Measurements from ENCODE around the gene STUB1. TPM values are rescaled to one million over a fixed set of nuclear protein-coding genes. Genes with fewer than 3 reads are reported as not detected.
"Not testable (repeated sequence)": the region's sequence is repeated elsewhere in the genome, so short reads cannot be mapped to it uniquely, and the experiment has no call there.

STUB1 gene
- total and polyA plus RNA-seq, 2 donors: 29.4 to 132 TPM

DNA sequence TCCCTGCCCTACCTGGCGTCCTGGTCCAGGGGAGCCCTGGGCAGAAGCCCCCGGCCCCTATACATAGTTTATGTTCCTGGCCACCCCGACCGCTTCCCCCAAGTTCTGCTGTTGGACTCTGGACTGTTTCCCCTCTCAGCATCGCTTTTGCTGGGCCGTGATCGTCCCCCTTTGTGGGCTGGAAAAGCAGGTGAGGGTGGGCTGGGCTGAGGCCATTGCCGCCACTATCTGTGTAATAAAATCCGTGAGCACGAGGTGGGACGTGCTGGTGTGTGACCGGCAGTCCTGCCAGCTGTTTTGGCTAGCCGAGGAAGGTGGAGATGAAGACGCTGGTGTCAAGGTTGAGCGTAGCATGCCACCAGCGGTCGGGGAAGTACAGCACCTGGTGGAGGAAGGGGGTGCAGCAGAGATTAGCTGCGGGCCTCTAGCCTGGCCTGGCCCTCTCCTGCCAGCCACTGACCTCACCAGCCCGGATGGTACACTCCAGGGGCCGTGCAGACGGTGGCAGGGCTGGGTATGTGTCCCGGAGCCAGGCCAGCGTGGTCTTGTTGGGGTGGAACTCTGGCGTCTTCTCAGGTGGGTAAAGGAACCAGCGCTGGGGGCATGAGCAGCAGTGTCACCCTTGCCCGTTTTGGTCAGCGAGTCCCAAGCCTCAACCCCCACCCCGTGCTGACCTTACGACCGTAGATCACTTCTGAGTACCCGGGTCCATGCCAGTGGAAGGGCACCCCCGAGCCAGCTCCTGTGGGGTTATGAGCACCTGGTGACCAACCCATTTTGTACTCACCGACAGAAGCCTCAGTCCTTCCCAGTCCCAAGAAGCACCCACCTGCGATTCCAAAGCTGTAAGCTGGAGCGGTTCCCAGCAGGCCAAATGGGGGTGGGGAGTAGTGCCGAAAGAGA is 2.5 kb downstream of the STUB1 start:
- Histone ChIP-seq H3K4me3 (ENCODE audit: low read depth, low read length) (no peak overlapping the region), H3K27ac (ENCODE audit: low read depth) (no peak overlapping the region), H3K4me1 (ENCODE audit: insufficient read depth) (peaks cover 2% of the 10 kb centered on the region), H3K36me3 (ENCODE audit: insufficient read depth) (peaks cover 4% of the 10 kb centered on the region)
- 83% methylated on average over 36 of the region's 36 CpGs for WGBS
- no peak for DNase-seq (ENCODE audit: extremely low spot score)

DNA sequence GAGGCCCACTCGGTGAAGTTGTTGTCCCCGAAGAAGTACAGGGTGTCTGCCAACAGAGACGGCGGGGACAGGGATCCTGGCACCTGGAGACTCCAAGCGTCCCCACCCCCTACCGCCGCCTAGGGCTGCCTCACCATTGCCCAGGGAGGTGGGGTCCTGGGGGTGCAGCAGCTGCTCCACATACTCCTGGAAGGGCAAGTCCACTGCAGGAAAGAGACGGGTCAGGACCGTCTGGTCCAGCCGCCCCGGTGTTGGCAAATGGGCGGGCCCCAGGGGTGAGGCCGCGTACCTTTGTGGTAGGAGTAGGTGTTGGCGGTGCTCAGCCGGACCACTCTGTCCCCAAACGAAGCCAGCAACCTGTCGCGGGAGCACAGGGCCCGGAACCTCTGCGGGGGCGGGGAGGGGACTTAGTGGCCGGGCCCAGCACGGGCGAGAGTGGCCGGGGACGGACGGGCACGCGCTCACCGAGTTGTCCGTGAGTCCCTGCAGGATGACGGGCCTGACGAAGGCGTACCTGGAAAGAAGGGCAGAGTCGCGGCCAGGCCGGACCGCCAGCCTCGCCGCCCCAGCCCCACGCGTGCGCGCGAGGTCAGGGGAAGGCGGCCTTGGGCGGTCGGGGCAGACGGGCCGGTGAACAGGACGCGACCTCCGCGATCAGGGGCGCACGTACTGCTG is 3.3 kb downstream of the STUB1 start:
- 13% methylated on average over 57 of the region's 57 CpGs for WGBS
- Histone ChIP-seq H3K36me3 (ENCODE audit: insufficient read depth) (peaks cover 4% of the 10 kb centered on the region), H3K4me1 (ENCODE audit: insufficient read depth) (peaks cover 2% of the 10 kb centered on the region), H3K27ac (ENCODE audit: low read depth) (no peak overlapping the region), H3K4me3 (ENCODE audit: low read depth, low read length) (peak overlapping the region; percentile 71)
- no peak for DNase-seq (ENCODE audit: extremely low spot score)

DNA sequence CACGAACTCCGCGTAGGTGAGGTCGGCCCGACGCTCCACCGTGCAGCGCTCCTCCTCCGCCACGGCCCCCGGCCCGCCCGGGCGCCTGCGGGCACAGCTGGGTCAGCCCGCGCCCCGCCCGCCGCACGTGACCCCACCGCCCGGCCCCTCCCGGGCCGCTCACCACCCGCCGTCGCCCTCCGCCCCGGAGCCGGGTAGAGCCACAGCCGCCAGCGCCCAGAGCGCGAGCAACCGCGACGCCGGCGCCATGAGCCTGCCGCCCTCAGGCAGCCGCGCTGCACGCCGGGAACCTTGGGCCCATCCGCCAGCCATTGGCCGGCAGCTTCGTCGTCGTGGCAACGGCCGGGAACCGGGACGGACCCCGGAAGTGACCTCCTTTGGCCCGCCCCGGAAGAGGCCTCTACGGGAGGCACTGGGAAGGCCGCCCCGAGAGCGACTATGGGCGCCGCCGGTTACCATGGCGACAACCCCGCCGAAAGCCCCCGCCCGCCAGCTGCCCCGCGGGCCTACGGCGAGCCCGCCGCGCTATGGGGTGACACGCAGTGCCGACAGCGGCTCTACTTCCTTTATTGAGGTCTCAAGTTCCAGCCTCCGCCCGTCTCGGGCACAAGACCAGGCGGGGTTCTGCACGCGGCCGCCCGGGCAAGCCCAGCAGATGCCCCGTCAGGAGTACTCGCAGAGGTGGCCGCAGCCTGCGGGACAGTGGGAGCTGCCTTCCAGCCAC is 4.0 kb downstream of the STUB1 start, which contains the start of gene JMJD8:
Gene JMJD8, minus strand, starts transcription at position 264 of the 724 bp plus-strand sequence. Its CDS starts 15 bp downstream, at position 249.
- DNase-seq (ENCODE audit: extremely low spot score): peak; percentile 87
- 2% methylated on average over 91 of the region's 91 CpGs for WGBS
- peaks cover 2% of the 10 kb centered on the region for H3K4me1 ChIP-seq (ENCODE audit: insufficient read depth)

DNA sequence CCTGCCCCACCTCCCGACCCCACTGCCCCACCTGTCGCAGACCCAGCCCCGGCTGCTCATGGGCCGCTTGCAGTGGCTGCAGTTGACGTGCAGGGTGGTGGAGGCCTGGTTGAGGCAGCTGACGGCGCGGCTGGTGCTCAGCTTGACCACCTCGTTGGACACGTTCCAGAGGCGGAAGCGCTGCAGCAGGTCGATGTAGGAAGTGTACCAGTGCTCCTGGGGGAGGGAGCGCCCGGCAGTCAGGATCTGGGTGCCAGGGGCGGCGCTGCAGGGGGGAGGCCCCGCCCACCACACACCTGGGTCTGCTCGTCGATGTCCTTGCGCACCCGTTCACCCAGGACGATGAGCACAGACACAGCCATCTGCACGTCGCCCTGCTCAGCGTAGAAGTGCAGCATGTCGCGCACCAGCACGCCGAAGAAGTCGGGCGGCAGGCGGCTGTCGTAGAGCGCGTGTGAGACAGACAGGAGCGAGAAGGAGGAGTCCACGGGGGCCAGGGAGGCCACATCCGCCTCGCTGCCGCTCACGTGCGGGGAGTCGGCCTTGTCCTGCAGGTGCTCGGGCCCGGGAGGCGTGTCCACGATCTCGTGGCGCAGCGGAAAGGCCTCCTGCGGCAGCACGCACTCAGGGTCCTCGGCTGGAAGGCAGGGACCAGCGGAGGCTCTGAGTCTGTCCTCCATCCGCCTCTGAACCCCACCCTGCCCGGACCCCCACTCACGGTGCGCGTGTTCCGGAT is 4.9 kb downstream of the STUB1 start:
- Histone ChIP-seq H3K4me1 (ENCODE audit: insufficient read depth) (peaks cover 2% of the 10 kb centered on the region), H3K27ac (ENCODE audit: low read depth) (no peak overlapping the region), H3K4me3 (ENCODE audit: low read depth, low read length) (peak overlapping the region; percentile 71), H3K36me3 (ENCODE audit: insufficient read depth) (peaks cover 4% of the 10 kb centered on the region)
- no peak for DNase-seq (ENCODE audit: extremely low spot score)
- WGBS: 94% methylated on average over 61 of the region's 61 CpGs

More for the DNA sequence above, 4.0 kb downstream of the STUB1 start, which contains the start of gene JMJD8:
- Histone ChIP-seq H3K36me3 (ENCODE audit: insufficient read depth) (peaks cover 4% of the 10 kb centered on the region), H3K27ac (ENCODE audit: low read depth) (no peak within 1 kb of the TSS), H3K4me3 (ENCODE audit: low read depth, low read length) (peak within 1 kb of the TSS; percentile 71)

DNA sequence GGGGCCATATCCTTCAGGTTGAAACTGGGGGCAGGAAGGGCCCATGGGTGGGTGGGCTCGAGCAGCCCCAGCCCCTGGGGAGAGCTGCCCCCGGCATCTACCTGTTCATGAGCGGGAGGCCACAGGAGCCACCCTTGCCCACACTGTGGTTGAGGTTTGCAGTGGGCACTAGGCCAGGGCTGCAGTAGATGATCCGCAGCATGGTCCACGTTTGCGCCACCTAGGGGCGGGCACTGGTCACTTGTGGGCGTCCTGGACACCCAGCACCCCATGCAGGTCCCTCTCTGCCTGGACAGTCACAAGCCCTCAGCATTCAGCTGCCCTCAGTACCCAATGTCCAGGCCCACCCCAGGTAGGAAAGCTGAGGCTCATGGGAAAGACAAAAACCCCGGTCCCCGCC is 5.8 kb downstream of the STUB1 start:
- peaks cover 2% of the 10 kb centered on the region for H3K4me1 ChIP-seq (ENCODE audit: insufficient read depth)
- DNase-seq (ENCODE audit: extremely low spot score): no peak
- H3K36me3 ChIP-seq (ENCODE audit: insufficient read depth): peaks cover 4% of the 10 kb centered on the region
- 69% methylated on average over 10 of the region's 10 CpGs for WGBS
- no peak overlapping the region for H3K4me3 ChIP-seq (ENCODE audit: low read depth, low read length)
- no peak overlapping the region for H3K27ac ChIP-seq (ENCODE audit: low read depth)

DNA sequence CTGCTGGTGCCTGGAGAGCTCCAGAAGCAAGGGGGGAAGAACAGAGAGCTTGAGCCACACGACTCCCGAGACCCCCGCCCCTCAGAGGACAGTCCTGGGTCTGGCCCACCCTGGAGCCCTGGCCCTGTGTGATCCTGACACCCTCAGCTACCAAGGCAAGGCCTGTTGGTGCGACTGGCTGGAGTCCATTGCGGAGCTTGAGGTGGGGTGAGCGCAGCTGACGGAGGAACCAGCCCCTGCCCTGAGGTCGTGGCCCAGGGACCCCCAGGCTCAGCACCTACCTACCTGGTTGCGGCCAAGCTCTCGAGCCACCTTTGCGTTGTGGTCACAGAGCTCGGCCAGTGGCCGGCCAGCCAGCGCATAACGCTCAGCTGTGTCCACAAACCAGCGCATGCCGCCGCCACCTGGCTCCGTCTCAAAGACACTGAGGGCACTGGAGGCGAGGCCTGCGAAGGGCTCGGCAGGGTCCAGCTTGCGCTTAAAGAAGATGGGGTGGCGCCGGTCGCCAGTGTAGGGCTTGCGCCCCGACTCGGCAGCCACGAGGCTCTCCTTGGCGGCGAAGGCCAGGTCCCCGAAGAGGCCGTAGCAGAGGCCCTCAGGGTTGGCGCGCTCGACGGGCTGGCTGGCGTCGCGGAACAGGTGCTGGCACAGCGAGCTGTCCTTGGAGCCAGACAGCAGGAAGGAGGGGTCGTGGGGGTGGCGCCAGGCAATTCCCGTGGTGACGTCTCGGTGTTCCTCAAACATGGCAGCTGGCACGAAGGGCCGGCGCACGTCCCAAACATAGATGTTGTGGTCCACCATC is 6.5 kb downstream of the STUB1 start:
- Histone ChIP-seq H3K36me3 (ENCODE audit: insufficient read depth) (peaks cover 4% of the 10 kb centered on the region), H3K4me1 (ENCODE audit: insufficient read depth) (peaks cover 2% of the 10 kb centered on the region), H3K4me3 (ENCODE audit: low read depth, low read length) (no peak overlapping the region), H3K27ac (ENCODE audit: low read depth) (no peak overlapping the region)
- no peak for DNase-seq (ENCODE audit: extremely low spot score)
- WGBS: 94% methylated on average over 51 of the region's 51 CpGs

DNA sequence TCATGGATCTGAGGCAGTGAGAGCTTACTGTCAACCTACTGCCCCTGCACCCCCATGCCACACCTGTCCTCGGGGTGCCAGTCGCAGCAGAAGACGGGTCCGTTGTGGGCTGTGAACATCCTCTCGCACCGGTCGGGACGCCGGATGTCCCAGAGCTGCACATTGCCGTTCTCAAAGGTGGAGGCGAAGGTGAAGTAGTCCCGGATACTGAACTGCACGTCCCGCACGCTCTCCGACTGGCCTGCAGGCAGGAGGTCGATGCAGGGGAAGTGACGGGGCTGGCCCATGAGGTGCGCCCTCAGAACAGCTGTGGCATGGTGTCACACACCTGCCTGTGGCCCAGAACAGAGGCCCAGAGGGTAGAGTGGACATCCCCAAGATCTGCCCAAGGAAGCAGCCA is 7.3 kb downstream of the STUB1 start:
- Histone ChIP-seq H3K4me1 (ENCODE audit: insufficient read depth) (peaks cover 2% of the 10 kb centered on the region), H3K36me3 (ENCODE audit: insufficient read depth) (peaks cover 4% of the 10 kb centered on the region), H3K27ac (ENCODE audit: low read depth) (no peak overlapping the region), H3K4me3 (ENCODE audit: low read depth, low read length) (no peak overlapping the region)
- WGBS: 92% methylated on average over 19 of the region's 19 CpGs
- no peak for DNase-seq (ENCODE audit: extremely low spot score)

DNA sequence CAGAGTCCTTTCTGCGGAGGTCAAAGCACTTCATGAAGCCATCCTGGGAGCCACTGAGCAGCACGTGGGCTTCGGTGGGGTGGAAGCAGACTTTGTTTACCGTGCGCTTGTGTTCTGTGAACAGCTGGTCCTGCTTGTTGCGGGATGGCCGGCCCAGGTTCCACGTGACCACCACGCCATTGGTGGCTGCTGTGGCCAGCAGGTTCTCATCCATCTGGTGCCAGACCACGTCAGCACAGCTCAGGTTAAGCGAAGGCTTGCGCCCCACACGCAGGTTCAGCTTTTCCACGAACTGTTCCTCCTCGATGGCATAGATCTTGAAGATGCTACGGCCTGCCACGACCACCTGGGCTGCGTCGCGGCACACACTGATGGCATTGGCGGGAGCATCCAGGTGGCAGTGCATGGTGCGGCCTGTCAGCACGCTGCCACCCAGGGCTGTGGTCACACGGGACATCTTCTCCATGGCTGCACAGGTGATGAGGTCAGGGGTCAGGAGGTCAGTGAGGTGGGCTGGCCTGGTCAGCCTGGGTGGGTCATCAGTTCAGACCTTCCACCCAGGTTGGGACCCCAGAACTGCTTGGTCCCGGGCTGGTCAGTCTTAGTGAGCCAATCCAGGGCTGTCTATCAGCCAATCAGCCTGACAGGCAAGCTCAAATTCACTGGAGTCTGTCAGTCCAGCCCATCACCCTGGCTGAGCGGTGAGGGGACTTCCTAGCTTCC is 9.1 kb downstream of the STUB1 start:
- Histone ChIP-seq H3K36me3 (ENCODE audit: insufficient read depth) (peaks cover 2% of the 10 kb centered on the region), H3K27ac (ENCODE audit: low read depth) (no peak overlapping the region), H3K4me3 (ENCODE audit: low read depth, low read length) (peak overlapping the region; percentile 54), H3K4me1 (ENCODE audit: insufficient read depth) (no peaks in the 10 kb centered on the region)
- WGBS: 83% methylated on average over 26 of the region's 26 CpGs
- DNase-seq (ENCODE audit: extremely low spot score): no peak

DNA sequence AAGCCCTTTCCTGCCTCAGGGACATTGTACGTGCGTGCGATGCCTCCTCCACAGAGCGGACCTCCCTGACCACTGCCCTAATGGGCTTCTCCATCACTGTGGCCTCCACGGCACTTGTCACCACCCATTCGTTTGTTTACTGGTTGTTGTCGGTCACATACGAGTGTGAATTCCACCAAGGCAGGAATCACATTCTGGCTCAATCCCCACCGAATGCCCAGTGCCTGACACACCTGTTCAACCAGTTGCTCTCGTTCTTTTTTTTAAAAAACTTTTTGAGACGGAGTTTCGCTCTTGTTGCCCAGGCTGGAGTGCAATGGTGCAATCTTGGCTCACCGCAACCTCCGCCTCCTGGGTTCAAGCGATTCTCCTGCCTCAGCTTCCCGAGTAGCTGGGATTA is 11.0 kb downstream of the STUB1 start:
- 84% methylated on average over 16 of the region's 16 CpGs for WGBS
- not testable (repeated sequence) for H3K36me3 ChIP-seq (ENCODE audit: insufficient read depth); H3K27ac ChIP-seq (ENCODE audit: low read depth); H3K4me1 ChIP-seq (ENCODE audit: insufficient read depth); DNase-seq (ENCODE audit: extremely low spot score); H3K4me3 ChIP-seq (ENCODE audit: low read depth, low read length)

DNA sequence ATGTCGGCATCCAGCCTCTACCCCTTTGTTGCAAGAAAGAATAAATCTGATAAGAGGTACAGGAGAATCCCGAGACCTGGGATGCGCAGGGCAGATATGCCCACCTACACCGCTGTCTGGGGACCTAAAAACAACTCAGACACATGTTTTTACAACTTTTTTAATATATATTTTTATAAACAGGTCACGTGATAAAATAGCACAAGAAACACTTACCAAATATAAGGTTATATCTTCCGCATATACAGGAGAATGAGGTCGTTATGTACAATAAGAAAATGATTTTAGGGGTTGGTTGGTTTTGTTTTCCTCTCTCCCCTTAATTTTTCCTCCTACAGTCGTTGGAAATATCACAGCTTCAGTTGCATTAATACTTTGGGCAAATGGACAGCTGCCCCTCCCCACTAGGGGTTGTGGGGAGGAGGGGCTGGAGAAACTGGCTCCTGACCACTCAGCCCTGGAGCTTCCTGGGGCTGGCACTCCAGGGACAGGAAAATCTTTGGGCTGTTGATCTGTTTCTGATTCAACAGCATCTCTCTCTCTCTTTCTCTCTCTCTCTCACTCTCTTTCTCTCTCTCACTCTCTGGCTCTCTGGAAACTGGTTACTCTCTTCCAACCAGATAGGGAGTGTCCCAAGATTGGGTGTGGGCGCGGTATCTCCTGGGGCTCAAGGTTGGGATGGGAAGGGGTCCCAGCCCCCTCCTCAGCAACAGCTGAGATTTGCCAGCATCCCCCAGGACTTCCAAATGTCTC is 12.3 kb downstream of the STUB1 start:
- no peak overlapping the region for H3K27ac ChIP-seq (ENCODE audit: low read depth)
- no peaks in the 10 kb centered on the region for H3K4me1 ChIP-seq (ENCODE audit: insufficient read depth)
- no peaks in the 10 kb centered on the region for H3K36me3 ChIP-seq (ENCODE audit: insufficient read depth)
- DNase-seq (ENCODE audit: extremely low spot score): no peak
- no peak overlapping the region for H3K4me3 ChIP-seq (ENCODE audit: low read depth, low read length)
- WGBS: 64% methylated on average over 10 of the region's 10 CpGs

DNA sequence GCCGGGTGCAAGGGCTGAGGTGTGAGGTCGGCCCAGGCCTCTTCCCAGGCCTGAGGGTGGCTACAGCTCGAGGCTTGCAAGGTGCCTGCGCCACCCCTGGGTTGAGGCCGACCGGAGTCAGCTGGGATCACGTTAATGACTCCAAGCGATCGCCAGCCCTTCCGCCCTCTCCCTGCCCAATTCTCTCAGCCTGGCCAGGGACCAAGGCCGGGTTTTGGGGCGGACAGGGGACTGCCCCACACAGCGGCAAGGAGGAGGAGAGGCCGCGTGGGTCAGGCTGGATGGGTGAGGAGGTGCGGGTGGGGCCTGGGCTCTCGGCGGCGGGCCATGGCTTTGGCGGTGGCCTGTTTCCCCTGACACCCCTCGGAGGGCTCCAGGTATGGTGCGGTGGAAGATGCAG is 13.2 kb downstream of the STUB1 start:
- Histone ChIP-seq H3K36me3 (ENCODE audit: insufficient read depth) (no peaks in the 10 kb centered on the region), H3K4me1 (ENCODE audit: insufficient read depth) (no peaks in the 10 kb centered on the region), H3K4me3 (ENCODE audit: low read depth, low read length) (no peak overlapping the region), H3K27ac (ENCODE audit: low read depth) (no peak overlapping the region)
- no peak for DNase-seq (ENCODE audit: extremely low spot score)
- WGBS: 30% methylated on average over 22 of the region's 22 CpGs

Data from urinary bladder (tissue), 4 donors.